GM18951 (cell line): ENCODE measurements around the gene ADGRL3.

Source experiments
- POLR2A ChIP-seq: IDR thresholded peaks from 4 replicates; pipeline ENCODE4 v1.6.1; 2011; ENCODE audit warnings: mild to moderate bottlenecking; ENCODE audit not compliant: insufficient read length, insufficient read depth; ENCODE audit errors: extremely low read depth
- in situ Hi-C: fragments of 300-500 bp; cut with MboI; formaldehyde crosslinking; loops from one replicate; pipeline ENCODE4 v1.12.0; 2022; ENCODE audit warnings: low sequenced_read_pairs, mixed read lengths, inconsistent platforms; ENCODE audit not compliant: unreplicated experiment

ADGRL3 gene

DNA sequence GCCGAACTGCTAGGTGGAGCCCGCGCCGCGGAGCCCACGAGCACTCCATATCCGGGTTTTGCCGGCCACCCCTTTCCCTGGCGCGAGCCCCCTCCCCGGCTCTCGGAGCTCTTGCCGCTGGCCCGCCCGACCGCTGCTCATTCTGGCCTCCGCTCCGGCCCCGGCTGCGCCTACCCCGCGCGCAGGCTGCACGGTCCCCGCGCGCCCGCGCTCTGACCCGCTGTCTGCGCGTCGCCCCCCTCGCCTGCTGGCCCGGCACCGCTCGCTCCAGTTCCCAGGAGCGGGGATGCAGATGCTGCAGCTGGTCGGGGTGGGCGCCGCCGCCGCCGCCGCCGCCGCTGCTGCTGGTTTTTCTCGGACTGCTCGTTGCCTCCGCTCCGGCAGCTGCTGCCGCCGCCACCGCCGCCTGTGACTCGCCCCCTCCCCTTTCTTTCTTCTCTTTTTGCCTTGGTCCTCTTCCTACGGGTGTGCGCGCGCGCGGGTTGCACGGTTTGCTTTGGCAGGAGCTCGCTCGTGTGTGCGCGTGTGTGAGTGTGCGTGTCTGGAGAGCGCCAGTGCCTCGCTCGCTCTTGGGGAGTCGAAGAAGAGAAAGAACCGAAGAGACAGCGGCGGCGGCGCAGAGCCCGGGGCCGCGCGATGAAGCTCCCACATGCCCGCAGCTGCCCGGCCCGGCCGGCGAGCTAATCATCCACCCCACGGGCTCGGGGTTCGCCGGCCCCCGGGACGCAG, at the start of gene ADGRL3:
TSS of gene ADGRL3 (plus strand) at position 140 of the 729 bp plus-strand sequence.
- no peak for TF ChIP-seq POLR2A
- in situ Hi-C loops, result no loop called here

DNA sequence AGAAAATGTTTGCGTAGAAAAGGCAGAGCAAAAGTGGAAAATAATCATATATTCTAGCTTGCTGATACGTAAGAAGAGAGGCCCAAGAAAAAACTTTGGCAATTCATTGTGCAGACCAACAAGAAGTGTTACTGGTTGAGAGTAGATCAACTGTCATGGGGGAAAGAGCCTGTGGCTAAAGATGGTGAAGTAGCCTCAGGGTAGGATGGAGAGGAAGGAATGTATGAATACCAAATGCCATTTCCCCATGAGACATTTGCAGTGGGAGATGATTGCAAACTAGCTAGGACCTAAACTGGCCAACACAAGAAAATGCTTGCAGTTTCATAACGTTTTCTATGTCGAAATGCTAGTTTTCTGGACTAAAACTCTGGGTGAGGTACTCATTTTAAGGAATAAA, 47.7 kb upstream of the ADGRL3 start:
- no peak for TF ChIP-seq POLR2A
- in situ Hi-C loops, result no loop called here

DNA sequence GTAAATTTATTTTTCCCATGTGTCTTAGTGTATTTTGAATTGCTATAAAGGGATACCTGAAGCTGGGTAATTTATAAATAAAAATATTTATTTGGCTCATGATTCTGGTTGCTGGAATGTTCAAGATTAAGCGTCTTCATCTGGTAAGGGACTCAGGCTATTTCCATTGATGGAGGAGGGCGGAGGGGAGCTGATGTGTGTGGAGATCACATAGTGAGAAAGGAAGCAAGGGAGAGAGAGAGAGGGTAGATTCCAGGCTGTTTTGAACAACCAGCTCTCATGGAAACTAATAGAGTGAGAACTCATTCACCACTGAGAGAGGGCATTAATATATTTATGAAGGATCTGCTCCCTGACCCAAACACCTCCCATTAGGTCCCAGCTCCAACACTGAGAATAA, 39.6 kb upstream of the ADGRL3 start:
- in situ Hi-C loops, result no loop called here
- no peak for TF ChIP-seq POLR2A

DNA sequence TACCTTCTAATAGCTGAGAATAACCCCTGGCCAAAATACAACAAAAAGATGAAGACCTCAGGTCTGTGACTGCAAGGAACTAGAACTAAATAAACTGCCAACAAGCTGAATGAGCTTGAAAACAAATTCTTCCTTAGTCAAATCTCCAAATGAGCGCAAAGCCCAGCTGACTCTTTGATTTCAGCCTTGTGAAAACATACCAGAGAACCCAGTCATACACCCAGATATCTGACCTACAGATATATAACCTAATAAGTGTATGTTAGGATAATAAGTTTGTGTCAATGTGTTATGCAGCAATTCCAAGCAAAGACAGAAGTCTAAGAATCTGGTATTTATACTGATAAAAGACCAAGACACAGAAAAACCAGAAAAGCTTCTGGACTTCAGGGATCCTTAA, 38.0 kb upstream of the ADGRL3 start:
- TF ChIP-seq POLR2A, result no peak
- in situ Hi-C loops, result no loop called here

DNA sequence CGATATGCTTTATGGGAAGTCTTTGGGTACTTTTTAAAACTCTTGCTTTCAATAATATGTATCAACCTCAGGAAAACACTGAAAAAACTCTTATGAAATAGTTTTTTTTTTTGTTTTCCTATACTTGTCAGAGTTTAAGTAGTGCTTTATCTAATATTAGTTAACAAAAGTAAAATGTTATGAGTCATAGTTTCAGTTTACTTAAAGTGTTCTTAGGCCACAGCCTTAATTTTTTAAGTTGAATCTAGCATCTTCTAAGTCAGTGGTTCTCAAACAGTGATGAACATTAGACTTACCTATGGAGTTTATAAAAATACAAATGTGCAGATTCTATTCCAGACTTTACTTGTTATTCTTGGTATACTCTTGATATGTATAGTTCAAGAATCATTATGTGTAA, 26.3 kb upstream of the ADGRL3 start:
- in situ Hi-C loops, result no loop called here
- no peak for TF ChIP-seq POLR2A

DNA sequence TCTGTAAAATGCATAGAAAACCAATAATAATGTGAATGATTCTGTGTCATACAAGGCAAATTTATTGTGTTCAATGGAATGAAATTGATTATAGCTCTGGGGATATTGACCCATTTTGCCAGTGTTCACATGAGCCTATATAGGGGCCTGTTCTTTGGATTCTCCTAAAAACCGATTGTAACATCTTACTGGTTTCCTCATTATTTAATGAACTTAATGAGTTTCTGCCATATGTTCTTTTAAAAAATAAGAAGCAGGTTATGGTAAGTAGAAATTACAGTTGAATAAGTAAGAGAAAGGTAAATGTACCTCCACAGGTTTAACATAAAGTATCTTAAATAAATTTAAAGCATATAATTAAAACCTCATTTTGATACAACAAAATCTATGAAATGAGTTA, 24.6 kb upstream of the ADGRL3 start:
- TF ChIP-seq POLR2A, result no peak

DNA sequence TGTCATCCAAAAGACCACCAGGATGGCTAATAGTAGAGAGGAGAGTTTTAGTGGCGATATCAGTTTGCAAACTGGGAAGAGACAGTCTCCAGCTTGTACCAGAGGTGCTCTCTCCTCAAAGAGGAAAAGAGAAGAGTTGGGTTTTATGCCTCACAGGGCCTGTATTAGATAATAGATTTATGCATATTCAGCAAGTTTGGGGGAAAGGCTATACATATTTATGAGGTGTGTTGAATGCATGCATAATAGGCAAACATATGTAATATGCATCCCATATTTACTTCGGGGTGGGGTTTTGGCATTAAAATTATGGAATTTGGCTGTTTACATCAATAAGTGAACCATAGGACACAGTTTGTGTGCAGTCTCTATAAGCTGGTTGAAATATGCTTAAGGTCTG, 22.8 kb upstream of the ADGRL3 start:
- no peak for TF ChIP-seq POLR2A
- in situ Hi-C loops, result no loop called here

More for the DNA sequence above, 24.6 kb upstream of the ADGRL3 start:
- in situ Hi-C loops, result no loop called here

DNA sequence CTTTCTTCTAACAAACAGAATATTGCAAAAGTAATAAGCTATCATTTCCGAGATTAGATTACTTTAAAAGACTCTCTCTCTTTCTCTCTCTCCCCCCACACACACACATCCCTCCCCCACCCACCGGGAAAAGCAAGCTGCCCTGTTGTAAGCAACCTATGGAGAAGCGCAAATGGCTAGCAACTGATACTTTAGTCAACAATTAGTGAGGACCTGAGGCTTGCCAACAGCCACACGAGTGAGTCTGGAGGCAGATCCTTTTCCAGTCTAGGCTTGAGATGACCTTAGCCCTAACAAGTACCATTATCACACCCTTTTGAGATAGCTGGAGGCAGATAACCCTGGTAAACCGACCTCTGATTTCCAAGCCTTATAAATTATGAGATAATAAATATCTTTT, 19.7 kb upstream of the ADGRL3 start:
- no peak for TF ChIP-seq POLR2A
- in situ Hi-C loops, result no loop called here

DNA sequence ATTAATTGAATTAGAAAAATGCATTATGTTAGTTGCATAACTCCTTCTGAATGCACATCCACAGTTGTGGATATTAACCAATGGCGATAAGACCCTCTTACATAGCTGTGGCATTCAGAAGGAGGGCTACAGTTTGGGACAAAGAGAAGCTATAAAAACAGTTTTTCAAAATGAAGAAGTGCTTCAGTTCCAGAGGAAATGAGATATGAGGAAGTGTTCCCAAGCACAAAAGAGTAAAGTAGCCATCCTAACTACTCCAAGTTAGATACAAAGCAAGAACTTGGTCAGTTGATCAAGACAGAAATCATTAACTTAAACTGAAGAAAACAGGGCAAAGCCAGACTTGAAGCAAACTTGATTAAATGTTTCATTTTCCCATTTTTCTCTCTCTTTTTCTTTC, 17.2 kb upstream of the ADGRL3 start:
- TF ChIP-seq POLR2A, result no peak
- in situ Hi-C loops, result no loop called here

DNA sequence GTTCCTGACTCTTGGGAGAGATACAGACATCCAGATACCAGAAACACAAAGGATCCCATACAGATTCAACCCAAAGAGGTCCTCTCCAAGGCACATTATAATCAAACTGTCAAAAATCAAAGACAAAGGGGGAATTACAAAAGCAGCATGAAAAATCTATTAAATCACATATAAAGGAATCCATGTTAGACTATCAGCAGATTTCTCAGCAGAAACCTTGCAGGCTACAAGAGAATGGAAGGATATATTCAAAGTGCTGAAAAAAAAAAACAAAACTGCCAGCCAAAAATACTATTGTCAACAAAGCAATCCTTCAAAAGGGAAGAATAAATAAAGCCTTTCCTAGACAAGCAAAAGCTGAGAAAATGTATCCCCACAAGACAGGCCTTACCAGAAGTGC, 14.8 kb upstream of the ADGRL3 start:
- in situ Hi-C loops, result no loop called here
- no peak for TF ChIP-seq POLR2A

DNA sequence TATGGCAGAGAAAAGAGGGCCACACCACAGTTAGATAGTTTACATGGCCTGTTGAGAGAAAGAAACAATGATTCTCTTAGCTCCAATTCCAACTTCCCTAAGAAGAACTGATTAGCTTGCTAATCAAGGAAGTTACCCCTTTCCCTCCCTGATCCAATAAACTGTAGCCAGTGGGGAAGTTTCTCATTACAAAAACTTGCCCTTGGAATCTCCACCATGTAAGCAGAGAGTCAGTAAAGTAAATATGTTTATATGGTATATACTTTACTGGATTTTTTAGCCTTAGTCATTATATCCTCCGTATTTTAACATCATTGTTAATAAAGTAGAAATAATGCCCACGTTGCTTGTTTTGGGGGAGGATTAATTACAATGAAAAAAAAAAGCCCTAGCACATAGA, 7.7 kb upstream of the ADGRL3 start:
- in situ Hi-C loops, result no loop called here

DNA sequence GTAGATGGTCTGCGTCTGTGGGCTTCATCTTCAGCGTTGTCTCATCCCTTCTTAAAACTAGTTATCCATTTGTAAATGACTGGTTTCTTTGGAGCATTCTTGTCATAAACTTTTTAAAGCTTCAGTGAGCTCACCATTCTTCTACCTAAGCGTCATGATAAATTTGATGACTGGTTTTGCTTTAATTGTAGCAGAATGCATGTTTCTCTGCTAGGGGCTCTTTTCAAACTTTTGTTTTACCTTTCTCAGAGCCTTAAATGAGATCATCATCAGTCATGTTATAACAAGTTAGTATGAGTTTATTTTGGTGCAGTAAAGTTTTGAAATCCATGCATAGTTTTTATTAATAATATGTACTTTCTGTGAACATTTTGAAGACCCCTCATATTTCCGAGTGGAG, 6.3 kb upstream of the ADGRL3 start:
- TF ChIP-seq POLR2A, result no peak

More for the DNA sequence above, 7.7 kb upstream of the ADGRL3 start:
- no peak for TF ChIP-seq POLR2A

DNA sequence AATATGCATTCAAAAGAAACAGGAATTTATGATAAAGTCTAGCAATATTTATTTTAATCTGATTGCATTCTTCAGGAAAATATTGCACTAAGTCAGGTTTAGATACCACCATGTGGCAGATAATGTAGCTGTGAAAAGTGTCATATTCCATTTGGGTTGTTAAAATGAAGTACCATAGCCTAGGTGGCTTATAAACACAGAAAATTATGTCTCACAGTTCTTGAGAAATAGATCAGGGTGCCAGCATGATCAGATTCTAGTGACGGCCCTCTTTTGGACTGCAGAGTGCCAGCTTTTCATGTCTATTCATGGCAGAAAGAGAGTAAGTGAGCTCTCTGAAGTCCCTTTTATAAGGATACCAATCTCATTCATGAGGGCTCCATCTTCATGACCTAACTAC, 5.6 kb upstream of the ADGRL3 start:
- no peak for TF ChIP-seq POLR2A
- in situ Hi-C loops, result no loop called here

More for the DNA sequence above, 6.3 kb upstream of the ADGRL3 start:
- in situ Hi-C loops, result no loop called here

DNA sequence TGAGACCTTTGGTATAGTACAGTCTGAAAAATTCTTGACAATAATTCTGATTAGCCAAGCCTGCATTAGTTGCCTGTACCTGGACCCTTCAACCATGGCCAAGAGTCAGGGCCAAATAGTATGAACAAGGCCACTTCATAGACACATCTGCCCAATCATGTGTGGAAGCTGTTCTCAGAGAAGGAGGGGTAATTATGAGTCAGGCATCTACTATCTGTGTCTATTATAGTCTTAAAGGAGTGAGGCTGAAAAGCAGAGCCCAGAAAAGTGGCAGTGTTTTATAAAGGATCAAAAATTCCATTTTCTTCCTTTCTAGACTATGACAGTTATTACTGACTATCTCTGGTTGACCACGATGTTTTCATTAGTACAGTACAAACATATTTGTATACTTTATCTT, 5.0 kb upstream of the ADGRL3 start:
- in situ Hi-C loops, result no loop called here
- no peak for TF ChIP-seq POLR2A

DNA sequence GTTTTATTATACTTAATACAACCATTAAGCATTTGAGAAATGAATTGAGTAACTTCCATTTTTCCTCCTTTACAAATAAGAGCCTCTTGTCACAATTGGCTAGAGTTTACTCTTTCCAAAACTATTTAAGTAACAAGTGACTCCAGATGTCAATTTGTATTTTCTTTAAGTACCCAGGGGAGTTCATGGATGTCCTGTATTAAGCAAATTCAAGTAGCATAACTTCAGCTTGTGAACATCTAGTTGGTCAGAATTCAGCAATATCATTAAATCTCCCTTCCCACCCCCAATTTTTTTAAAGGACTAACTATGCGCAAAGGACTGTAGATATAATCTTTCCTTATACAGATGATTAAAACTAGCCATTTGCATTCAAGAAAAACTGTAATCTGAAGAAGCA, 1.4 kb upstream of the ADGRL3 start:
- in situ Hi-C loops, result no loop called here
- TF ChIP-seq POLR2A, result no peak
